Mesenchymal stem cell (in vitro differentiated cells and primary cell): ENCODE measurements around the gene SLC49A3.

ENCODE experiments used
- DNase-seq: peaks from one replicate; pipeline ENCODE4 v3.0.0-alpha.2; 2013
- H2AFZ ChIP-seq: one replicate; pipeline ENCODE4 v1.6.1; 2013; ENCODE audit warnings: low read depth, mild to moderate bottlenecking, control low read depth, inconsistent platforms, low read length, moderate library complexity
- H2AK5ac ChIP-seq: 2 replicates; pipeline ENCODE4 v1.6.1; 2013; ENCODE audit warnings: low read length, moderate library complexity, mild to moderate bottlenecking, inconsistent platforms; ENCODE audit not compliant: severe bottlenecking
- H2BK120ac ChIP-seq: one replicate; pipeline ENCODE4 v1.6.1; 2013; ENCODE audit warnings: low read depth, mild to moderate bottlenecking, inconsistent platforms, low read length, moderate library complexity
- H2BK12ac ChIP-seq, 2 experiments: one replicate each; pipeline ENCODE4 v1.6.1; 2013; ENCODE audit warnings: inconsistent platforms in 2 of 2, low read length in 2 of 2, mild to moderate bottlenecking in 2 of 2, moderate library complexity in 2 of 2, control low read depth in 1 of 2
- H2BK15ac ChIP-seq: one replicate; pipeline ENCODE4 v1.6.1; 2013; ENCODE audit warnings: mild to moderate bottlenecking, low read depth, inconsistent platforms; ENCODE audit not compliant: poor library complexity, severe bottlenecking
- H2BK5ac ChIP-seq: 2 replicates; pipeline ENCODE4 v1.6.1; 2013; ENCODE audit warnings: low read depth, mild to moderate bottlenecking, low read length, control low read depth, inconsistent platforms; ENCODE audit not compliant: poor library complexity, severe bottlenecking
- H3K14ac ChIP-seq, 2 experiments: one replicate each; pipeline ENCODE4 v1.6.1; 2013; ENCODE audit warnings: inconsistent platforms in 2 of 2, low read length in 2 of 2, control low read depth in 1 of 2, mild to moderate bottlenecking in 1 of 2, moderate library complexity in 1 of 2
- H3K18ac ChIP-seq, 2 experiments: one replicate each; pipeline ENCODE4 v1.6.1; 2013; ENCODE audit warnings: inconsistent platforms in 2 of 2, low read length in 2 of 2, control low read depth in 1 of 2, low read depth in 1 of 2, mild to moderate bottlenecking in 1 of 2
- H3K23ac ChIP-seq, 2 experiments: one replicate each; pipeline ENCODE4 v1.6.1; 2013; ENCODE audit warnings: inconsistent platforms in 2 of 2, low read length in 2 of 2, mild to moderate bottlenecking in 2 of 2, moderate library complexity in 2 of 2, control low read depth in 1 of 2
- H3K27ac ChIP-seq: 2 replicates; pipeline ENCODE4 v1.5.1; 2013; ENCODE audit warnings: mild to moderate bottlenecking, moderate library complexity, low read length, control low read depth, inconsistent platforms; ENCODE audit not compliant: poor library complexity, severe bottlenecking
- H3K27me3 ChIP-seq, 2 experiments: 2 replicates each; pipeline versions ENCODE4 v1.6.1 to v1.7.0; 2013; ENCODE audit warnings: low read length in 2 of 2, mild to moderate bottlenecking in 2 of 2, moderate library complexity in 2 of 2, control low read depth in 1 of 2, inconsistent platforms in 1 of 2; ENCODE audit not compliant: control insufficient read depth in 1 of 2, insufficient read depth in 1 of 2
- H3K36me3 ChIP-seq, 2 experiments: 2 replicates each; pipeline versions ENCODE4 v1.6.1 to v1.7.0; 2013; ENCODE audit warnings: low read length in 2 of 2, control low read depth in 1 of 2, inconsistent platforms in 1 of 2, low read depth in 1 of 2, mild to moderate bottlenecking in 1 of 2; ENCODE audit not compliant: insufficient read depth in 2 of 2, control insufficient read depth in 1 of 2
- H3K4ac ChIP-seq, 2 experiments: one replicate each; pipeline ENCODE4 v1.6.1; 2013; ENCODE audit warnings: inconsistent platforms in 2 of 2, low read length in 2 of 2, mild to moderate bottlenecking in 2 of 2, moderate library complexity in 2 of 2, control low read depth in 1 of 2, low read depth in 1 of 2
- H3K4me1 ChIP-seq: 2 replicates; pipeline ENCODE4 v1.6.1; 2013; ENCODE audit warnings: low read depth, low read length, control low read depth; ENCODE audit not compliant: control insufficient read depth, insufficient read depth
- H3K4me2 ChIP-seq: 2 replicates; pipeline ENCODE4 v1.6.1; 2013; ENCODE audit warnings: low read length, mild to moderate bottlenecking, inconsistent platforms; ENCODE audit not compliant: poor library complexity, severe bottlenecking
- H3K4me3 ChIP-seq, 2 experiments: 2 replicates each; pipeline versions ENCODE4 v1.5.1 to v1.7.0; 2013; ENCODE audit warnings: low read length in 2 of 2, mild to moderate bottlenecking in 2 of 2, control low read depth in 1 of 2, low read depth in 1 of 2; ENCODE audit not compliant: insufficient read depth in 1 of 2
- H3K79me1 ChIP-seq: replicated peaks from 2 replicates; pipeline ENCODE4 v1.6.1; 2013; ENCODE audit warnings: mild to moderate bottlenecking, control low read depth, low read length, inconsistent platforms; ENCODE audit not compliant: poor library complexity, severe bottlenecking
- H3K9ac ChIP-seq: 2 replicates; pipeline ENCODE4 v1.7.0; 2013; ENCODE audit warnings: mild to moderate bottlenecking, low read length, moderate library complexity
- H3K9me3 ChIP-seq: 2 replicates; pipeline ENCODE4 v1.7.0; 2013; ENCODE audit warnings: mild to moderate bottlenecking, low read length; ENCODE audit not compliant: control insufficient read depth
- H4K8ac ChIP-seq: one replicate; pipeline ENCODE4 v1.6.1; 2013; ENCODE audit warnings: inconsistent platforms, mild to moderate bottlenecking, low read length, moderate library complexity
- H4K91ac ChIP-seq: one replicate; pipeline ENCODE4 v1.6.1; 2013; ENCODE audit warnings: mild to moderate bottlenecking, low read length, inconsistent platforms
- WGBS: methylation state at CpG from one replicate; pipeline ENCODE4 v1.1.7; 2013; ENCODE audit warnings: mixed read lengths; 5-methylcytosine and 5-hydroxymethylcytosine counted together

SLC49A3 gene

DNA sequence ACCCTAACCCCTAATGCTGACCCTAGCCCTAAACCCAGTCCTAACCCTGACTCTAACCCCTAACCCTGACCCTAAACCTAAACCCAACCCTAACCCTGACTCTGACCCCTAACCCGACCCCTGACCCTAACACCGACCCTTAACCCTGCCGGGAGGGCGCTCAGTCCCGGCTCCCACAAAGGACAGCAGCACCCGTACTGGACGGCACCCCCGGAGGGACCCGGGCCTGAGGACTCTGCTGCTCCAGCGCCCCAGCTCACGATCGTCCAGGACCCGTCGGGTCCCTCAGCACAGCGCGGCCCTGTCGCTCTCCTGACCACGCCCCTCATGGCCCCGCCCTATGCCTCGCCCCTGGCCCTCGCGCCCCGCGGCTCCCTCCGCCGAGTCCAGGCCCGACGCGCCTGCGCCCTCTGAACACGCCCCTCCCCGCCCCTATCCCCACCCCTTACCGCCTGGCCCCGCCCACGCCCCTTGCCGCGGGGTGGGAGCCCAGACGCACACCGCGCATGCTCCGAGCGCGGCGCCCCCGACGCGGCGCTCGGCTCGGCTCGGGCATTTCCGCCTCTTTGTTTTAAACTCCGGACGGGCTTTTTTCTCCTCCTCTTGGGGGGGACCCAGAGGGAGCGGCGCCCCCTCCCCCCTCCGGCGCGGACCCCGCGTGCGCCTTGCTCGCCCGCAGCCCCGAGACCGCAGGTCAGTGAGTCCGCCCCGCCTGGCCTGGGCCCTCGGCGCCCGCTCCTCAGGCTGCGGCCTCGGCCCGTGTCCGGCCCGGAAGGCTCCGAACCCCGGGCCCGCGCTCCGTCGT, 16.5 kb upstream of the SLC49A3 start, which contains the start of gene PCGF3:
Gene PCGF3, plus strand, starts transcription at position 555 of the 805 bp plus-strand sequence. CDS start 27,849 bp downstream, outside the sequence.
- Histone ChIP-seq H3K4me3 (peak within 1 kb of the TSS; percentile 90 to 91), H2BK12ac (peak within 1 kb of the TSS in 1 of 2 experiments; percentile 2), H3K18ac (peak within 1 kb of the TSS; percentile 95 to 96), H3K4ac (peak within 1 kb of the TSS; percentile 10 to 89), H3K9me3 (no peaks in the 10 kb centered on the region), H3K4me2 (peak within 1 kb of the TSS; percentile 89), H3K79me1 (peaks cover 3% of the 10 kb centered on the region), H4K8ac (peak within 1 kb of the TSS; percentile 71), H3K27ac (no peak within 1 kb of the TSS), H4K91ac (peak within 1 kb of the TSS; percentile 96), H3K14ac (peak within 1 kb of the TSS; percentile 92 to 96), H3K36me3 (peaks cover 3 to 12% of the 10 kb centered on the region in 2 experiments), H2BK120ac (peak within 1 kb of the TSS; percentile 65), H2BK15ac (peak within 1 kb of the TSS; percentile 4), H3K27me3 (peaks cover 0 to 15% of the 10 kb centered on the region in 2 experiments), H2AFZ (peak within 1 kb of the TSS; percentile 7), H3K23ac (peak within 1 kb of the TSS in 1 of 2 experiments; percentile 6), H3K9ac (peak within 1 kb of the TSS; percentile 99), H2AK5ac (peak within 1 kb of the TSS; percentile 30), H2BK5ac (peak within 1 kb of the TSS; percentile 88), H3K4me1 (peaks cover 31% of the 10 kb centered on the region)
- peak; percentile 94 for DNase-seq
- 4% methylated on average over 82 of the region's 82 CpGs for WGBS

DNA sequence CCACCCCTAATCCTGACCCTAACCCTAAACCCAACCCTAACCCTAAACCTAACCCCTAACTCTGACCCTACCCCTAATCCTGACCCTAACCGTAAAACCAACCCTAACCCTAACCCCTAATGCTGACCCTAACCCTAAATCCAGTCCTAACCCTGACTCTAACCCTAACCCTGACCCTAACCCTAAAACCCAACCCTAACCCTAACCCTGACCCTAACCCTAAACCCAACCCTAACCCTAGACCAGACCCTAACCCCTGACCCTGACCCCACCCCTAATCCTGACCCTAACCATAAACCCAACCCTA, 16.0 kb upstream of the SLC49A3 start:
- peaks cover 0 to 15% of the 10 kb centered on the region in 2 experiments for H3K27me3 ChIP-seq
- WGBS, result 96% methylated on average over 1 of the region's 1 CpG

DNA sequence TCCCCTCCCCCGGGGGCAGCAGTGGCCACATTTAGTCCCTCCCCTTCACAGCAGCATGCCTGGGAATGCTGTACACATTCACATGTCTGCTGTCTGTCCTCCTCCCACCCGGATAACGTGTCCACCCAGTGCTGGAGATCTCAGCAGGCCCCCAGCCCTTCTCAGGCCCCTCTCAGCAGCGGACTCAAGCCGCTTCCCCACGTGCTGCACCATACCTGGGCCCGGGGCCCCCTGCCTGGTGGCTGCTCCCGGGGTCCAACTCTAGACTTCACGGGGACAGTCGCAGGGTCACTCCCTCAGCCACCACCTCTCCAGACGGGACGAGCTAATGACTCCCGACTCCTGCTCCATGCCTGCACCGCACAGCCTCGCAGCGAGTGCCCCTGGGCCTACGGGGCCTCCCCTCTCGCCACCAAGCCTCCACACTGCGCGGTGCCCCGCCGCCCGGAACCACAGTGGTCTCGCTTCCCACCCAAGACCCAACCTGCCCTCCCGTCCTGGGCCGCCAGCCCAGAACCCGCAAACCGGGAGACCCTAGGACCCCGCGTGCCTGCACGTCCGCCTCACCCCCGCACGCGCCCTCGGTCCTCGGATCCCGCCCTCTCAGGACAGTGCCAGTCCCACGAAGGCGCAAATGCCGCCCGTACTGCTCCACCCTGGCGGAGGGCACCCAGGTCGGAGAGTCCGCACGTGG, 15.4 kb upstream of the SLC49A3 start:
- peaks cover 29% of the 10 kb centered on the region for H3K4me1 ChIP-seq

More for the DNA sequence above, 16.0 kb upstream of the SLC49A3 start:
- Histone ChIP-seq H4K91ac (peak overlapping the region; percentile 34), H2BK120ac (no peak overlapping the region), H2BK5ac (no peak overlapping the region), H3K36me3 (peaks cover 0 to 7% of the 10 kb centered on the region in 2 experiments), H3K9ac (peak overlapping the region; percentile 91), H3K4me3 (peak overlapping the region in 1 of 2 experiments; percentile 86), H3K79me1 (peaks cover 3% of the 10 kb centered on the region), H3K18ac (peak overlapping the region; percentile 1 to 9), H4K8ac (peak overlapping the region; percentile 71), H2AK5ac (peak overlapping the region; percentile 30), H3K9me3 (no peaks in the 10 kb centered on the region), H3K14ac (no peak overlapping the region), H3K23ac (no peak overlapping the region), H3K4me1 (peaks cover 29% of the 10 kb centered on the region), H3K27ac (no peak overlapping the region), H3K4ac (no peak overlapping the region), H2BK12ac (peak overlapping the region in 1 of 2 experiments; percentile 2), H2BK15ac (peak overlapping the region; percentile 4), H3K4me2 (peak overlapping the region; percentile 47), H2AFZ (no peak overlapping the region)
- DNase-seq, result no peak

More for the DNA sequence above, 15.4 kb upstream of the SLC49A3 start:
- H3K14ac ChIP-seq, result no peak overlapping the region
- no peak overlapping the region for H2BK120ac ChIP-seq
- no peak overlapping the region for H3K18ac ChIP-seq
- H3K27me3 ChIP-seq, result peaks cover 0 to 15% of the 10 kb centered on the region in 2 experiments
- peak overlapping the region; percentile 4 for H2BK15ac ChIP-seq
- peaks cover 0 to 7% of the 10 kb centered on the region in 2 experiments for H3K36me3 ChIP-seq
- H3K27ac ChIP-seq, result no peak overlapping the region
- H3K23ac ChIP-seq, result no peak overlapping the region
- H2BK12ac ChIP-seq, result no peak overlapping the region
- WGBS, result 94% methylated on average over 46 of the region's 46 CpGs
- no peak overlapping the region for H3K9ac ChIP-seq
- H4K91ac ChIP-seq, result peak overlapping the region; percentile 72
- no peak overlapping the region for H2BK5ac ChIP-seq
- H3K4ac ChIP-seq, result no peak overlapping the region
- no peak overlapping the region for H2AK5ac ChIP-seq
- no peak overlapping the region for H2AFZ ChIP-seq
- H3K79me1 ChIP-seq, result peaks cover 3% of the 10 kb centered on the region
- no peak overlapping the region for H3K4me2 ChIP-seq
- H3K4me3 ChIP-seq, result no peak overlapping the region
- DNase-seq, result no peak
- no peaks in the 10 kb centered on the region for H3K9me3 ChIP-seq
- H4K8ac ChIP-seq, result peak overlapping the region; percentile 70
